NB4 (cell line): ENCODE results near the gene PKM.

Experiments
- MYC ChIP-seq: IDR thresholded peaks from 2 replicates; pipeline ENCODE4 v1.6.1; 2011; ENCODE audit warnings: low read depth, low read length
- POLR2A ChIP-seq: IDR thresholded peaks from 2 replicates; pipeline ENCODE4 v1.6.1; 2011; ENCODE audit warnings: mild to moderate bottlenecking; ENCODE audit not compliant: insufficient read length; ENCODE audit errors: extremely low read depth
- TF ChIP-seq, protein P1 (sequence below): IDR thresholded peaks from one replicate; pipeline ENCODE4 v1.5.1; 2012; ENCODE audit warnings: low read depth, low read length
- TF ChIP-seq, protein P2 (sequence below): IDR thresholded peaks from 2 replicates; pipeline ENCODE4 v1.6.1; 2011; ENCODE audit warnings: low read depth, low read length

GRCh38 chr15:72207558-72208085 lies 23.4 kb downstream of the PKM start:
- no peak for TF ChIP-seq POLR2A
- TF ChIP-seq, protein P1, sequence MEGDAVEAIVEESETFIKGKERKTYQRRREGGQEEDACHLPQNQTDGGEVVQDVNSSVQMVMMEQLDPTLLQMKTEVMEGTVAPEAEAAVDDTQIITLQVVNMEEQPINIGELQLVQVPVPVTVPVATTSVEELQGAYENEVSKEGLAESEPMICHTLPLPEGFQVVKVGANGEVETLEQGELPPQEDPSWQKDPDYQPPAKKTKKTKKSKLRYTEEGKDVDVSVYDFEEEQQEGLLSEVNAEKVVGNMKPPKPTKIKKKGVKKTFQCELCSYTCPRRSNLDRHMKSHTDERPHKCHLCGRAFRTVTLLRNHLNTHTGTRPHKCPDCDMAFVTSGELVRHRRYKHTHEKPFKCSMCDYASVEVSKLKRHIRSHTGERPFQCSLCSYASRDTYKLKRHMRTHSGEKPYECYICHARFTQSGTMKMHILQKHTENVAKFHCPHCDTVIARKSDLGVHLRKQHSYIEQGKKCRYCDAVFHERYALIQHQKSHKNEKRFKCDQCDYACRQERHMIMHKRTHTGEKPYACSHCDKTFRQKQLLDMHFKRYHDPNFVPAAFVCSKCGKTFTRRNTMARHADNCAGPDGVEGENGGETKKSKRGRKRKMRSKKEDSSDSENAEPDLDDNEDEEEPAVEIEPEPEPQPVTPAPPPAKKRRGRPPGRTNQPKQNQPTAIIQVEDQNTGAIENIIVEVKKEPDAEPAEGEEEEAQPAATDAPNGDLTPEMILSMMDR, result no peak
- TF ChIP-seq, protein P2, sequence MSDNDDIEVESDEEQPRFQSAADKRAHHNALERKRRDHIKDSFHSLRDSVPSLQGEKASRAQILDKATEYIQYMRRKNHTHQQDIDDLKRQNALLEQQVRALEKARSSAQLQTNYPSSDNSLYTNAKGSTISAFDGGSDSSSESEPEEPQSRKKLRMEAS, result no peak
- no peak for TF ChIP-seq MYC
